H1 (cell line): Measurements from ENCODE around the gene POPDC2. TPM values are rescaled to one million over a fixed set of nuclear protein-coding genes. Genes with fewer than 3 reads are reported as not detected.

Experiments
- BRCA1 ChIP-seq: IDR thresholded peaks from 2 replicates; pipeline ENCODE4 v1.6.1; 2012; ENCODE audit warnings: low read depth, low read length, improper control_type of control experiment
- FOSL1 ChIP-seq: IDR thresholded peaks from 2 replicates; pipeline ENCODE4 v1.6.1; 2011; ENCODE audit warnings: mild to moderate bottlenecking, low read depth, low read length, moderate library complexity; ENCODE audit not compliant: insufficient read depth
- polyA plus RNA-seq, 7 experiments: library from polyadenylated mRNA; depleted of rRNA in 3 of 7; stranded (reverse) in 5 of 7; unstranded in 2 of 7; fragments of >200 nt in 5 of 7; fragments of 200-250 nt in 2 of 7; gene quantifications; 1 replicate in 5 of 7; 2 replicates in 1 of 7; 4 replicates in 1 of 7; pipeline versions ENCODE4 v1.2.1 to v1.2.3, GENCODE V29; 2011 to 2013; ENCODE audit warnings: missing spikeins in 2 of 7, mixed read lengths in 2 of 7
- total RNA-seq: library from RNA; stranded (reverse); fragmentation: NEBNext Ultra II Directional; extraction: Animal tissue kit (Norgen Biotek cat#: 25700); gene quantifications from 2 replicates; pipeline ENCODE4 v1.2.1, GENCODE V29; 2021

The POPDC2 gene
- total and polyA plus RNA-seq, 2 of the 8 experiments (the other 6 are each of a cell fraction or from before 2014, with no cell fraction given), result 0.65 to 1.1 TPM

DNA sequence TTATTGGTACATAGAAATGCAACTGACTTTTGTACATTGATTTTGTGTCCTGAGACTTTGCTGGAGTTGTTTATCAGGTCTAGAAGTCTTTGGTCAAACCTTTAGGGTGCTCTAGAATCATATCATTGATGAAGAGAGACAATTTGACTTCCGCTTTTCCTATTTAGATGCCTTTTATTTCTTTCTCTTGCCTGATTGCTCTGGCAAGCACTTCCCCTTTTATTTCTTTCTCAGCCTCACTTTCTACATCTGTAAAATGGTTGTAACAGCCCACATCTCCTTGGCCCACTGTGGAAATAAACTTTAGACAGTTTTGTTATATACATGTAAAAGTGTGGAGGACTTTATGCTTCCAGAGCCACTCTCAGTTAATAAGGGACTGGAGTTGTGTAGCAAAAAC, 48.7 kb downstream of the POPDC2 start (continued):
- no peak for TF ChIP-seq FOSL1
- TF ChIP-seq BRCA1, result no peak
